Measurements from ENCODE around the gene REPIN1. TPM values are rescaled to one million over a fixed set of nuclear protein-coding genes. Genes with fewer than 3 reads are reported as not detected.

The REPIN1 gene
- total RNA-seq, 4 donors from 2014 or later = 9.7 to 80.8 (median 37.9) TPM

DNA sequence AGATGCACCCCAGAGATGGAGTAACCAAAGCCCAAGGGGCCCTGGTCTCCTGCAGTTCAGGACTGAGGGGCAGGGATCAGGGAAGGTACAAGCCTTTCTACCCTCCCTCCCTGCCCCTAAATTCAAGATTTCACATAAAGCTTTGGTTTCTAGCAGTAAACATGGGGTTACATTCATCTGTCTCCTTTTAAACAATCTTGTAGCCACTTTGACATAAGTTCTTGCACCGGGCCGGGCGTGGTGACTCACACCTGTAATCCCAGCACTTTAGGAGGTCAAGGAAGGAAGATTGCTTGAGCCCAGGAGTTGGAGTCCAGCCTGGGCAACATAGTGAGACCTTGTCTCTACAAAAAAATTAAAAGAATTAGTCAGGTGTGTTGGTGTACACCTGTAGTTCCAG is 41.3 kb upstream of the REPIN1 start:
- H3K27ac ChIP-seq = no peak overlapping the region
- no peaks in the 10 kb centered on the region for H3K4me1 ChIP-seq
- no peak for TF ChIP-seq POLR2A (IDR thresholded peaks at IDR 0.05)
- TF ChIP-seq, protein P1, sequence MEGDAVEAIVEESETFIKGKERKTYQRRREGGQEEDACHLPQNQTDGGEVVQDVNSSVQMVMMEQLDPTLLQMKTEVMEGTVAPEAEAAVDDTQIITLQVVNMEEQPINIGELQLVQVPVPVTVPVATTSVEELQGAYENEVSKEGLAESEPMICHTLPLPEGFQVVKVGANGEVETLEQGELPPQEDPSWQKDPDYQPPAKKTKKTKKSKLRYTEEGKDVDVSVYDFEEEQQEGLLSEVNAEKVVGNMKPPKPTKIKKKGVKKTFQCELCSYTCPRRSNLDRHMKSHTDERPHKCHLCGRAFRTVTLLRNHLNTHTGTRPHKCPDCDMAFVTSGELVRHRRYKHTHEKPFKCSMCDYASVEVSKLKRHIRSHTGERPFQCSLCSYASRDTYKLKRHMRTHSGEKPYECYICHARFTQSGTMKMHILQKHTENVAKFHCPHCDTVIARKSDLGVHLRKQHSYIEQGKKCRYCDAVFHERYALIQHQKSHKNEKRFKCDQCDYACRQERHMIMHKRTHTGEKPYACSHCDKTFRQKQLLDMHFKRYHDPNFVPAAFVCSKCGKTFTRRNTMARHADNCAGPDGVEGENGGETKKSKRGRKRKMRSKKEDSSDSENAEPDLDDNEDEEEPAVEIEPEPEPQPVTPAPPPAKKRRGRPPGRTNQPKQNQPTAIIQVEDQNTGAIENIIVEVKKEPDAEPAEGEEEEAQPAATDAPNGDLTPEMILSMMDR (IDR thresholded peaks at IDR 0.05) = no peak
- no peaks in the 10 kb centered on the region for H3K27me3 ChIP-seq
- no peak overlapping the region for H3K4me3 ChIP-seq
- no peaks in the 10 kb centered on the region for H3K36me3 ChIP-seq
- intact Hi-C loops (cut with DNase I; ENCODE audit: low total_unique reads) = no loop called here
- no peaks in the 10 kb centered on the region for H3K9me3 ChIP-seq
- no peak for DNase-seq

DNA sequence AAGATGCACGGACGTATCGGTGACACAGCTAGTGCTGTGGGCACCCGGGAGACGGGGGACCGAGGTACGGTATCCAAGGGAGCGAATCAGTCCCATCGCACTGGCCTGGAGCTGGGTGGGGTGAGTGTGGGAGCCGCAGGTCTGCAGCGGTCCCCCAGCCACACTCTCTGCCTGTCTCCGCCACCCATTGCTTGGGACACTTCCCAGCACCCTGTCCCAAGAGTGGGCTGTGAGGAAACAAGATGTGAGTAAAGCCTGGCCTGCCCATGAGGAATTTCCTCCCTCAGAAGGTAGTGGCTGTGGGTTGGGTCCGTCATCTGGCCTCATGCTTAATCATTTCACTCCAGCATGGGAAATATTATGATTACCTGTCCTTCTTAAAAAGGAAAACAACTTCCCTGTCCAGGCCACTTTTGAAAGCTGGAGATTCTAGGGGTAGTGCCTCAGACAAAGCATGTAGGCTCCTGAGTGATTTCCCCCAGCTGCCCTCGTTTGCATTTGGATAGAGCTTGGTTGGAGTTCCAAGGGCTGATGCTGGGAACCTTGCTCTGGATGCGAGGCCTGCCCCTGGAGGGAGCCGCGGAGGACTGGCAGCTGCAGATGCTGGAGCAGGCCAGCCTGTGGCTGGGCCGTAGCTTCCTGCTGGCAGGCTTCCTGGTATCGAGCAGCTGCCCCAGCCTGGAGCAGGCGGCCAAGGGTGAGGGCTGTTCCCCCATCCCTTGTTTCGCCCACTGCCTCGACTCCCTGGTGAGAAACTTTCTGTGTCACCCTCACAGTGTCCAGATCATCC is 39.1 kb upstream of the REPIN1 start:
- intact Hi-C loops (cut with DNase I; ENCODE audit: low total_unique reads) = no loop called here
- peaks cover 0 to 3% of the 10 kb centered on the region in 2 donors for H3K4me1 ChIP-seq
- H3K27ac ChIP-seq = no peak overlapping the region
- no peaks in the 10 kb centered on the region for H3K27me3 ChIP-seq
- no peak overlapping the region for H3K4me3 ChIP-seq
- no peaks in the 10 kb centered on the region for H3K36me3 ChIP-seq
- DNase-seq = no peak
- TF ChIP-seq, protein P1 (IDR thresholded peaks at IDR 0.05) = no peak
- no peak for TF ChIP-seq POLR2A (IDR thresholded peaks at IDR 0.05)
- no peaks in the 10 kb centered on the region for H3K9me3 ChIP-seq

DNA sequence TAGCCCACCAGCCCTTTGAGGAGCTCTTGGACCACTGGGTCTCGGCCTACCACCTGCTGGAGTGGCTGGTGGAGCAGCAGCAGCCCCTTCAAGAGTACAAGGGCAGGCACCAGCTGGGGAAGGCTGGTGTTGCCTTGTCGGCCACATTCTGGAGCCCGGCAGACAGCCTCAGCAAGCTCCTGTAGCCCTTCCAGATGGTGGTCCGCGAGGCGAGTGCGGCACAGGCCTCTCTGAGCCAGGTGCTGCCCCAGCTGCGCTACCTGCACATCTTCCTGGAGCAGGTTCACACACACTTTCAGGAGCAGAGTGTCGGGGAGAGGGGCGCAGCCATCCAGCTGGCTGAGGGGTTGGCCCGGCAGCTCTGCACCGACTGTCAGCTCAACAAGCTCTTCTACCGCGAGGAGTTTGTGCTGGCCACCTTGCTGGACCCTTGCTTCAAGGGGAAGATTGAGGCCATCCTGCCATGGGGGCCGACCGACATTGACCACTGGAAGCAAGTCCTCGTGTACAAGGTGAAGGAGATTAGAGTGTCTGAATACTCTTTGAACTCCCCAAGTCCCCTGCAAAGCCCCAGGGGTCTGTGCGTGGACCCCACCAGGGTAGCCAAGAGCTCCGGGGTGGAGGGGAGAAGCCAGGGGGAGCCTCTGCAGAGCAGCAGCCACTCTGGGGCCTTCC is 38.3 kb upstream of the REPIN1 start:
- Histone ChIP-seq H3K27me3 (no peaks in the 10 kb centered on the region), H3K36me3 (no peaks in the 10 kb centered on the region), H3K27ac (no peak overlapping the region), H3K9me3 (no peaks in the 10 kb centered on the region), H3K4me1 (peaks cover 0 to 5% of the 10 kb centered on the region in 2 donors), H3K4me3 (no peak overlapping the region)
- TF ChIP-seq, protein P1 (IDR thresholded peaks at IDR 0.05) = no peak
- TF ChIP-seq POLR2A (IDR thresholded peaks at IDR 0.05) = no peak
- intact Hi-C loops (cut with DNase I; ENCODE audit: low total_unique reads) = no loop called here
- no peak for DNase-seq

DNA sequence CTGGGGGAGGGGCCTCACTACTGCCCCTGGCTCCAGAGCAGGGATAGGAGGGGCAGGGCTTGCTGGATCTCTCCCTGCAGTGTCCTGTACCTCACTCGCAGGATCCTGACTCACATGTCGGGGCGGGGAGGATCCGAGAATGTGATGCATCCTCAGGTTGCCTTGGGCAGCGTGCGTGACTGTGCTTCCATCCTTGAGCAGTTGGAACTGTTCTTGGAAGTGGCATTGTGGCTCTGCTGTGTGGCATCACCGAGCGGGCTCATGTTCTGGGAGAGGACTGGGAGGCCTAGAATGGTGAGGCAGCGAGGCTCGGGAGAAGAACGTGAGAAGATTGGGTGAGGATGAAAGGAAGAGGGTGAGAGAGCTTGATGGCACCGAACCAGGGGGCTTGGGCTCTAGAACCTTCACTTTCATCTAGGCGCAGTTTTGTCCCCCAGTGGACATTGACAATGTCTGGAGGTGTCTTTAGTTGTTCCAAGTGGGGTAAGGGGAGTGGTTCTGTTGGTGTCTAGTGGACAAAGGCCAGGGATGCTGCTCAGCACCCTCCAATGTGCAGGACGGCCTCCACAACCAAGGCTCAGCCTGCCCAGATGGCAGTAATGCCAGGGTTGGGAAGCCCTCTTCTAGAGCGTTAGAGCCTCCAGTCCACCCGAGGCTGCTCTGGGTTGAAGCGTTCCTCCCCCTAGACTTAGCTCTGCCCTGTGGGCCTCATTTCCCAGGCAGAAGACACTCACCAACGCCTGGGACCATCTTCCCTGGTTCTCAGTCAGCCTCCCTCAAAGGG is 35.6 kb upstream of the REPIN1 start:
- Histone ChIP-seq H3K9me3 (no peaks in the 10 kb centered on the region), H3K27ac (peak overlapping the region; percentile 85 to 96), H3K4me1 (peaks cover 6 to 11% of the 10 kb centered on the region in 2 donors), H3K27me3 (no peaks in the 10 kb centered on the region), H3K4me3 (no peak overlapping the region), H3K36me3 (no peaks in the 10 kb centered on the region)
- intact Hi-C loops (cut with DNase I; ENCODE audit: low total_unique reads) = no loop called here
- no peak for TF ChIP-seq POLR2A (IDR thresholded peaks at IDR 0.05)
- TF ChIP-seq, protein P1 (IDR thresholded peaks at IDR 0.05) = no peak
- no peak for DNase-seq
